Spleen (tissue), 7 donors: ENCODE data around the gene CNTLN.

Experiments
- CTCF ChIP-seq, 11 experiments: fragments of 200-600 bp in 7 of 11; fragments of 450-650 bp in 4 of 11; sonication (generic) in 4 of 11; IDR thresholded peaks in 8 of 11; conservative IDR thresholded peaks in 3 of 11; 1 replicate in 7 of 11; 2 replicates in 4 of 11; pipeline versions ENCODE4 v1.4.0 to v1.8.0; 2016 to 2021; ENCODE audit warnings: antibody characterized with exemption in 11 of 11, inconsistent platforms in 4 of 11, mild to moderate bottlenecking in 1 of 11
- POLR2A ChIP-seq, 3 donors: fragments of 450-650 bp; IDR thresholded peaks; one replicate each; pipeline ENCODE4 v1.5.1; 2017; ENCODE audit warnings: antibody characterized with exemption in 3 of 3, mild to moderate bottlenecking in 1 of 3
- POLR2AphosphoS5 ChIP-seq, 3 donors: sonication (generic); formaldehyde crosslinking; IDR thresholded peaks; one replicate each; pipeline ENCODE4 v1.5.1; 2017; ENCODE audit warnings: antibody characterized with exemption in 3 of 3
- donor health status: DM: no; HTN: no; CAD: no; lungs with moderate emphysema.
- donor health status: DM: no; HTN: no; CAD: no.
- donor health status: DM: no; HTN: no; CAD: no.

- no peak for TF ChIP-seq CTCF (IDR thresholded peaks at IDR 0.05 in 8 of 11, conservative IDR thresholded peaks at IDR 0.05 in 3 of 11)
- no peak for TF ChIP-seq POLR2A (IDR thresholded peaks at IDR 0.05)
- no peak for TF ChIP-seq POLR2AphosphoS5 (IDR thresholded peaks at IDR 0.05)
Measured at GRCh38 chr9:17509151-17509550, 374.3 kb downstream of the CNTLN start.
